Smooth muscle cell (in vitro differentiated cells): ENCODE data around the gene PGAP3. TPM values are rescaled to one million over a fixed set of nuclear protein-coding genes. Genes with fewer than 3 reads are reported as not detected.

Experiments
- DNase-seq: peaks from one replicate; lab custom pipeline; 2025; ENCODE audit not compliant: unreplicated experiment; lab: John Stamatoyannopoulos, UW
- H2AFZ ChIP-seq: fragments of 200-600 bp; sonication (generic); 2 replicates; pipeline ENCODE4 v1.6.0; 2016; ENCODE audit warnings: antibody characterized with exemption, low read depth, mild to moderate bottlenecking
- H3F3A ChIP-seq: fragments of 200-600 bp; sonication (generic); 2 replicates; pipeline ENCODE4 v1.6.0; 2017; ENCODE audit warnings: antibody characterized with exemption, low read depth
- H3K27ac ChIP-seq: fragments of 200-600 bp; sonication (generic); 2 replicates; pipeline ENCODE4 v1.5.1; 2016; ENCODE audit warnings: low read depth, mild to moderate bottlenecking
- H3K27me3 ChIP-seq: fragments of 200-600 bp; sonication (generic); 2 replicates; pipeline ENCODE4 v1.6.1; 2016; ENCODE audit warnings: low read depth, mild to moderate bottlenecking
- H3K36me3 ChIP-seq: fragments of 200-600 bp; sonication (generic); 2 replicates; pipeline ENCODE4 v1.5.1; 2016; ENCODE audit warnings: low read depth
- H3K4me1 ChIP-seq: fragments of 200-600 bp; sonication (generic); 2 replicates; pipeline ENCODE4 v1.5.1; 2016; ENCODE audit warnings: low read depth
- H3K4me2 ChIP-seq: fragments of 200-600 bp; sonication (generic); 2 replicates; pipeline ENCODE4 v1.6.0; 2016; ENCODE audit warnings: mild to moderate bottlenecking
- H3K4me3 ChIP-seq: fragments of 200-600 bp; sonication (generic); 2 replicates; pipeline ENCODE4 v1.5.1; 2016; ENCODE audit warnings: mild to moderate bottlenecking
- H3K79me2 ChIP-seq: fragments of 200-600 bp; sonication (generic); 2 replicates; pipeline ENCODE4 v1.6.0; 2016; ENCODE audit warnings: low read depth, mild to moderate bottlenecking
- H3K9ac ChIP-seq: fragments of 200-600 bp; sonication (generic); 2 replicates; pipeline ENCODE4 v1.6.0; 2016; ENCODE audit warnings: low read depth
- H3K9me3 ChIP-seq: fragments of 200-600 bp; sonication (generic); replicated peaks from 2 replicates; pipeline ENCODE4 v1.5.1; 2016; ENCODE audit warnings: low read depth
- H4K20me1 ChIP-seq: fragments of 200-600 bp; sonication (generic); 2 replicates; pipeline ENCODE4 v1.6.0; 2016; ENCODE audit warnings: low read depth
- WGBS: methylation state at CpG from one replicate; pipeline ENCODE4 v1.1.7; 2016; ENCODE audit warnings: low lambda C conversion rate; 5-methylcytosine and 5-hydroxymethylcytosine counted together
- polyA plus RNA-seq: library from polyadenylated mRNA; unstranded; fragments of >200 nt; fragmentation: Nextera tagmentation; extraction: Ambion mirVana; gene quantifications from 2 replicates; pipeline ENCODE4 v1.2.1, GENCODE V29; 2016
- total RNA-seq: library from RNA; depleted of rRNA; stranded (reverse); fragments of >200 nt; gene quantifications from 2 replicates; pipeline ENCODE4 v1.2.3, GENCODE V29; 2014
- TF ChIP-seq, protein P1 (sequence below): fragments of 200-600 bp; sonication (generic); IDR thresholded peaks from 2 replicates; pipeline ENCODE4 v1.5.1; 2017; ENCODE audit warnings: borderline replicate concordance, mild to moderate bottlenecking, antibody characterized with exemption; ENCODE audit not compliant: insufficient read depth, poor library complexity, severe bottlenecking

Gene PGAP3
- total and polyA plus RNA-seq, 2 experiments from 2014 or later: 19.1 to 19.4 TPM

- H3F3A ChIP-seq: no peaks in the 10 kb centered on the region
- no peaks in the 10 kb centered on the region for H4K20me1 ChIP-seq
- peaks cover 16% of the 10 kb centered on the region for H3K4me1 ChIP-seq
- no peak overlapping the region for H3K4me2 ChIP-seq
- H3K4me3 ChIP-seq: no peak overlapping the region
- H3K27ac ChIP-seq: no peak overlapping the region
- H3K27me3 ChIP-seq: peaks cover 48% of the 10 kb centered on the region
- no peak for DNase-seq
- 60% methylated on average over 2 of the region's 2 CpGs for WGBS
- H3K9ac ChIP-seq: no peak overlapping the region
- TF ChIP-seq, protein P1, sequence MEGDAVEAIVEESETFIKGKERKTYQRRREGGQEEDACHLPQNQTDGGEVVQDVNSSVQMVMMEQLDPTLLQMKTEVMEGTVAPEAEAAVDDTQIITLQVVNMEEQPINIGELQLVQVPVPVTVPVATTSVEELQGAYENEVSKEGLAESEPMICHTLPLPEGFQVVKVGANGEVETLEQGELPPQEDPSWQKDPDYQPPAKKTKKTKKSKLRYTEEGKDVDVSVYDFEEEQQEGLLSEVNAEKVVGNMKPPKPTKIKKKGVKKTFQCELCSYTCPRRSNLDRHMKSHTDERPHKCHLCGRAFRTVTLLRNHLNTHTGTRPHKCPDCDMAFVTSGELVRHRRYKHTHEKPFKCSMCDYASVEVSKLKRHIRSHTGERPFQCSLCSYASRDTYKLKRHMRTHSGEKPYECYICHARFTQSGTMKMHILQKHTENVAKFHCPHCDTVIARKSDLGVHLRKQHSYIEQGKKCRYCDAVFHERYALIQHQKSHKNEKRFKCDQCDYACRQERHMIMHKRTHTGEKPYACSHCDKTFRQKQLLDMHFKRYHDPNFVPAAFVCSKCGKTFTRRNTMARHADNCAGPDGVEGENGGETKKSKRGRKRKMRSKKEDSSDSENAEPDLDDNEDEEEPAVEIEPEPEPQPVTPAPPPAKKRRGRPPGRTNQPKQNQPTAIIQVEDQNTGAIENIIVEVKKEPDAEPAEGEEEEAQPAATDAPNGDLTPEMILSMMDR: no peak
- no peaks in the 10 kb centered on the region for H3K36me3 ChIP-seq
- no peak overlapping the region for H2AFZ ChIP-seq
- no peaks in the 10 kb centered on the region for H3K79me2 ChIP-seq
- no peaks in the 10 kb centered on the region for H3K9me3 ChIP-seq
Measured at GRCh38 chr17:39735882-39736281, 48.0 kb upstream of the PGAP3 start.

- WGBS: 97% methylated on average over 3 of the region's 3 CpGs
- DNase-seq: no peak
Measured at GRCh38 chr17:39732586-39732985, 44.7 kb upstream of the PGAP3 start.

GRCh38 chr17:39730095-39730921 lies 42.5 kb upstream of the PGAP3 start, which contains the start of gene MIEN1:
Gene MIEN1 (minus strand): TSS chr17:39730532. CDS start chr17:39730495, 37 bp downstream.
- peak within 1 kb of the TSS; percentile 76 for H3K9ac ChIP-seq
- H3K4me1 ChIP-seq: no peaks in the 10 kb centered on the region
- peak within 1 kb of the TSS; percentile 68 for H3K4me3 ChIP-seq
- no peaks in the 10 kb centered on the region for H3K9me3 ChIP-seq
- peak within 1 kb of the TSS; percentile 81 for H2AFZ ChIP-seq
- no peaks in the 10 kb centered on the region for H3K36me3 ChIP-seq
- peak; percentile 83 for DNase-seq
- 3% methylated on average over 52 of the region's 65 CpGs for WGBS
- peaks cover 8% of the 10 kb centered on the region for H3F3A ChIP-seq
- H3K79me2 ChIP-seq: no peaks in the 10 kb centered on the region
- no peaks in the 10 kb centered on the region for H3K27me3 ChIP-seq
- H3K27ac ChIP-seq: peak within 1 kb of the TSS; percentile 25
- peak within 1 kb of the TSS; percentile 92 for H3K4me2 ChIP-seq
- TF ChIP-seq, protein P1: peak; percentile 86
- H4K20me1 ChIP-seq: no peaks in the 10 kb centered on the region

More at GRCh38 chr17:39732586-39732985, 44.7 kb upstream of the PGAP3 start:
- no peak overlapping the region for H3K4me3 ChIP-seq
- no peaks in the 10 kb centered on the region for H3K4me1 ChIP-seq
- H3K4me2 ChIP-seq: no peak overlapping the region
- H2AFZ ChIP-seq: no peak overlapping the region
- peaks cover 18% of the 10 kb centered on the region for H3K27me3 ChIP-seq
- H3K9ac ChIP-seq: no peak overlapping the region
- H4K20me1 ChIP-seq: no peaks in the 10 kb centered on the region
- H3K36me3 ChIP-seq: no peaks in the 10 kb centered on the region
- H3K9me3 ChIP-seq: no peaks in the 10 kb centered on the region
- H3K79me2 ChIP-seq: no peaks in the 10 kb centered on the region
- TF ChIP-seq, protein P1: no peak
- H3K27ac ChIP-seq: no peak overlapping the region
- peaks cover 8% of the 10 kb centered on the region for H3F3A ChIP-seq
